Trophoblast cell (in vitro differentiated cells and primary cell): ENCODE data around the gene TOM1L2.

Source experiments
- DNase-seq, 2 donors: peaks; one replicate each; pipeline ENCODE4 v3.0.0-alpha.2; 2016
- H2AFZ ChIP-seq: 2 replicates; pipeline ENCODE4 v1.6.1; 2013; ENCODE audit warnings: low read length, moderate library complexity, mild to moderate bottlenecking; ENCODE audit not compliant: insufficient read depth, poor library complexity
- H2AK5ac ChIP-seq: 2 replicates; pipeline ENCODE4 v1.6.1; 2013; ENCODE audit warnings: mild to moderate bottlenecking, low read length
- H2BK120ac ChIP-seq: 2 replicates; pipeline ENCODE4 v1.6.1; 2013; ENCODE audit warnings: low read length, mild to moderate bottlenecking, moderate library complexity; ENCODE audit not compliant: insufficient read depth, poor library complexity
- H2BK12ac ChIP-seq: 2 replicates; pipeline ENCODE4 v1.6.1; 2013; ENCODE audit warnings: mild to moderate bottlenecking, low read length, moderate library complexity
- H2BK5ac ChIP-seq: 2 replicates; pipeline ENCODE4 v1.6.1; 2013; ENCODE audit warnings: low read length, low read depth, moderate library complexity, mild to moderate bottlenecking; ENCODE audit not compliant: poor library complexity
- H3K14ac ChIP-seq: 2 replicates; pipeline ENCODE4 v1.6.1; 2013; ENCODE audit warnings: mild to moderate bottlenecking, low read length
- H3K18ac ChIP-seq: 2 replicates; pipeline ENCODE4 v1.6.1; 2013; ENCODE audit warnings: mild to moderate bottlenecking, low read length
- H3K23ac ChIP-seq: 2 replicates; pipeline ENCODE4 v1.6.1; 2013; ENCODE audit warnings: low read length
- H3K27ac ChIP-seq: 2 replicates; pipeline ENCODE4 v1.5.1; 2013; ENCODE audit warnings: low read depth, mild to moderate bottlenecking, inconsistent platforms, low read length, moderate library complexity
- H3K27me3 ChIP-seq: 2 replicates; pipeline ENCODE4 v1.6.1; 2013; ENCODE audit warnings: inconsistent platforms, mild to moderate bottlenecking, low read length, moderate library complexity; ENCODE audit not compliant: insufficient read depth
- H3K36me3 ChIP-seq, 2 experiments: 1 replicate in 1 of 2; 2 replicates in 1 of 2; pipeline ENCODE4 v1.6.1; 2013; ENCODE audit warnings: low read length in 2 of 2, mild to moderate bottlenecking in 2 of 2, moderate library complexity in 1 of 2; ENCODE audit not compliant: insufficient read depth in 2 of 2, control insufficient read depth in 1 of 2
- H3K4ac ChIP-seq: 2 replicates; pipeline ENCODE4 v1.6.1; 2013; ENCODE audit warnings: low read depth, mild to moderate bottlenecking, low read length, moderate library complexity
- H3K4me1 ChIP-seq, 2 experiments: 1 replicate in 1 of 2; 2 replicates in 1 of 2; pipeline ENCODE4 v1.6.1; 2013; ENCODE audit warnings: low read length in 2 of 2, mild to moderate bottlenecking in 2 of 2, moderate library complexity in 1 of 2; ENCODE audit not compliant: insufficient read depth in 2 of 2, control insufficient read depth in 1 of 2
- H3K4me2 ChIP-seq: 2 replicates; pipeline ENCODE4 v1.6.1; 2013; ENCODE audit warnings: inconsistent platforms, mild to moderate bottlenecking, low read length, moderate library complexity
- H3K4me3 ChIP-seq: 2 replicates; pipeline ENCODE4 v1.5.1; 2013; ENCODE audit warnings: mild to moderate bottlenecking, low read depth, low read length, inconsistent platforms
- H3K79me1 ChIP-seq: one replicate; pipeline ENCODE4 v1.6.1; 2013; ENCODE audit warnings: low read length
- H3K79me2 ChIP-seq: 2 replicates; pipeline ENCODE4 v1.6.1; 2013; ENCODE audit warnings: low read length, mild to moderate bottlenecking; ENCODE audit not compliant: control insufficient read depth, insufficient read depth, poor library complexity
- H3K9ac ChIP-seq: 2 replicates; pipeline ENCODE4 v1.6.1; 2013; ENCODE audit warnings: mild to moderate bottlenecking, low read length
- H3K9me3 ChIP-seq: 2 replicates; pipeline ENCODE4 v1.6.1; 2013; ENCODE audit warnings: low read depth, mild to moderate bottlenecking, control low read depth, inconsistent platforms, low read length; ENCODE audit not compliant: insufficient read depth
- H4K12ac ChIP-seq: 2 replicates; pipeline ENCODE4 v1.6.1; 2013; ENCODE audit warnings: low read depth, mild to moderate bottlenecking, low read length, moderate library complexity
- H4K8ac ChIP-seq: 2 replicates; pipeline ENCODE4 v1.6.1; 2013; ENCODE audit warnings: low read depth, mild to moderate bottlenecking, low read length, moderate library complexity
- H4K91ac ChIP-seq: one replicate; pipeline ENCODE4 v1.6.1; 2013; ENCODE audit warnings: low read depth, mild to moderate bottlenecking, low read length, moderate library complexity
- WGBS: extraction: QIAGEN DNeasy Blood & Tissue Kit; methylation state at CpG from one replicate; pipeline ENCODE4 v1.1.7; 2013; ENCODE audit warnings: missing lambda C conversion rate; ENCODE audit not compliant: insufficient read length, insufficient coverage; ENCODE audit errors: extremely low coverage; 5-methylcytosine and 5-hydroxymethylcytosine counted together

TOM1L2 gene

DNA sequence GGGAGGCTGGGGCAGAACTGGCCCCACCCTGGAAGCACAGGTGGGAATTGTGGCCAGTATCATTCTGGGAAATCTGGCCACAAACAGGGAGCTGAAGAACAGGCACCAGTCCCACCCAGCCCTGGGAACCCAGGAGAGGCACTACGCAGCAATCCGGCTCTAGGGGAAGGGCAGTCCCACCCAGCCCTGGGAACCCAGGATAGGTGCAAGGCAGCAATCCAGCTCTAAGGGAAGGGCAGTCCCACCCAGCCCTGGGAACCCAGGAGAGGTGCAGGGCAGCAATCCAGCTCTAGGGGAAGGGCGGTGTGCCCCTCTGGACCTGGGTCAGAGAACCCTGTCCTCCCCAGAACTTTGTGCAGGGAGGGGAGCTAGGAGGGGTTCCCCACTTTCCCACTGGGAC lies 7.6 kb upstream of the TOM1L2 start:
- no peak overlapping the region for H4K12ac ChIP-seq
- H3K27me3 ChIP-seq, result no peaks in the 10 kb centered on the region
- no peak overlapping the region for H3K14ac ChIP-seq
- H4K8ac ChIP-seq, result no peak overlapping the region
- DNase-seq, result no peak
- no peaks in the 10 kb centered on the region for H3K36me3 ChIP-seq
- no peak overlapping the region for H3K23ac ChIP-seq
- no CpG with 5 or more reads among the region's 3 CpGs for WGBS
- H3K27ac ChIP-seq, result no peak overlapping the region
- H3K79me1 ChIP-seq, result no peaks in the 10 kb centered on the region
- H2BK12ac ChIP-seq, result no peak overlapping the region
- no peak overlapping the region for H3K18ac ChIP-seq
- no peaks in the 10 kb centered on the region for H3K79me2 ChIP-seq
- no peak overlapping the region for H4K91ac ChIP-seq
- H2BK120ac ChIP-seq, result no peak overlapping the region
- no peak overlapping the region for H3K4ac ChIP-seq
- no peaks in the 10 kb centered on the region for H3K4me1 ChIP-seq
- no peak overlapping the region for H3K4me2 ChIP-seq
- no peak overlapping the region for H2AFZ ChIP-seq
- no peak overlapping the region for H3K9ac ChIP-seq
- H2BK5ac ChIP-seq, result no peak overlapping the region
- no peak overlapping the region for H3K4me3 ChIP-seq
- H3K9me3 ChIP-seq, result no peaks in the 10 kb centered on the region
- H2AK5ac ChIP-seq, result no peak overlapping the region

GRCh38 chr17:17978481-17979424 lies 6.6 kb upstream of the TOM1L2 start:
- 100% methylated on average over 1 of the region's 14 CpGs for WGBS
- no peak overlapping the region for H3K18ac ChIP-seq
- no peaks in the 10 kb centered on the region for H3K9me3 ChIP-seq
- H2BK12ac ChIP-seq, result no peak overlapping the region
- no peak overlapping the region for H3K4ac ChIP-seq
- H4K8ac ChIP-seq, result no peak overlapping the region
- H3K27me3 ChIP-seq, result no peaks in the 10 kb centered on the region
- no peak overlapping the region for H2AK5ac ChIP-seq
- H4K12ac ChIP-seq, result no peak overlapping the region
- H3K9ac ChIP-seq, result no peak overlapping the region
- H3K36me3 ChIP-seq, result no peaks in the 10 kb centered on the region
- no peaks in the 10 kb centered on the region for H3K79me2 ChIP-seq
- H3K4me2 ChIP-seq, result no peak overlapping the region
- H2BK5ac ChIP-seq, result no peak overlapping the region
- no peak overlapping the region for H2AFZ ChIP-seq
- no peak overlapping the region for H4K91ac ChIP-seq
- DNase-seq, result no peak
- no peaks in the 10 kb centered on the region for H3K79me1 ChIP-seq
- H3K23ac ChIP-seq, result no peak overlapping the region
- no peak overlapping the region for H3K27ac ChIP-seq
- no peak overlapping the region for H2BK120ac ChIP-seq
- H3K14ac ChIP-seq, result no peak overlapping the region
- no peaks in the 10 kb centered on the region for H3K4me1 ChIP-seq
- H3K4me3 ChIP-seq, result no peak overlapping the region

DNA sequence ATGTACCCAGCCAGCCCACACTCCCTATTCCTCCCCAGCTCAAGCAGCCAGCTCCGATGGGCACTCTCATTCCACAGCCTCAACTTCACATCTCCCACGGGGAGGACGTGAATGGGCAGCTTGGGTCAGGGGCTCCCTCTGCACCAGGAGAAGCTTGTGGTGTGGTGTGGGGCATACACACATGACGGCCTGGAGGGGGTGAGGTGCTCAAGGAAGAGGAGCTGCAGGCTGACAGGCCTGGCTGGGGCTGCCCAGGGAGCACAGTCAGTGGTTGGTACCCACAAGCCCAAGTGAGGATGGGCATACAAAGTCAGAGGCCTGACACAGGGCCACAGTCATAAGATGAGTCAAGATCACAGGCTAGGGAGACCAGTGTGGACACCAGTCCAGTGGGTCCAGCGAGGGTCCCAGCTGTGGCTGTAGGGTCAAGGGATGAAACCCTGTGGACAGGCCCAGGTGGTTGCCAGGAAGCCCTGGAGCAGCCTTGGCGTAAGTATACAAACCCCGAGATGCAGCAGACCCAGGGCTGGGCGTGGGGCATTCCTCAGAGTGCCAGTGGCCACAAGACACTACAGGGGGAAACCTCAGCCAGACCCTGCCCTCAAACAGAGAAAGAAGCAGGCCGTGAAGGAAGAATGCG lies 4.9 kb upstream of the TOM1L2 start:
- H2AK5ac ChIP-seq, result no peak overlapping the region
- no peak overlapping the region for H3K4me3 ChIP-seq
- H3K23ac ChIP-seq, result no peak overlapping the region
- H3K79me2 ChIP-seq, result peaks cover under 1% of the 10 kb centered on the region
- no CpG with 5 or more reads among the region's 10 CpGs for WGBS
- no peak overlapping the region for H2AFZ ChIP-seq
- no peak overlapping the region for H2BK120ac ChIP-seq
- H3K14ac ChIP-seq, result no peak overlapping the region
- no peak overlapping the region for H2BK12ac ChIP-seq
- no peak overlapping the region for H3K9ac ChIP-seq
- H3K4me2 ChIP-seq, result no peak overlapping the region
- H3K18ac ChIP-seq, result no peak overlapping the region
- no peak overlapping the region for H3K27ac ChIP-seq
- no peak overlapping the region for H4K12ac ChIP-seq
- DNase-seq, result no peak
- no peak overlapping the region for H4K91ac ChIP-seq
- no peaks in the 10 kb centered on the region for H3K4me1 ChIP-seq
- peaks cover under 1% of the 10 kb centered on the region for H3K79me1 ChIP-seq
- no peaks in the 10 kb centered on the region for H3K9me3 ChIP-seq
- H3K36me3 ChIP-seq, result no peaks in the 10 kb centered on the region
- H3K4ac ChIP-seq, result no peak overlapping the region
- H3K27me3 ChIP-seq, result no peaks in the 10 kb centered on the region
- H2BK5ac ChIP-seq, result no peak overlapping the region
- no peak overlapping the region for H4K8ac ChIP-seq

- DNase-seq, result no peak
- H4K91ac ChIP-seq, result no peak overlapping the region
- no peaks in the 10 kb centered on the region for H3K27me3 ChIP-seq
- no peak overlapping the region for H2AFZ ChIP-seq
- H3K9ac ChIP-seq, result no peak overlapping the region
- H3K4ac ChIP-seq, result no peak overlapping the region
- no peak overlapping the region for H2BK12ac ChIP-seq
- H3K18ac ChIP-seq, result no peak overlapping the region
- H3K4me3 ChIP-seq, result no peak overlapping the region
- H3K14ac ChIP-seq, result no peak overlapping the region
- H3K4me1 ChIP-seq, result peaks cover 8 to 9% of the 10 kb centered on the region in 2 experiments
- peaks cover 7% of the 10 kb centered on the region for H3K79me2 ChIP-seq
- no peaks in the 10 kb centered on the region for H3K36me3 ChIP-seq
- no peak overlapping the region for H2BK120ac ChIP-seq
- WGBS, result no CpG with 5 or more reads among the region's 8 CpGs
- no peak overlapping the region for H3K23ac ChIP-seq
- no peak overlapping the region for H4K8ac ChIP-seq
- peaks cover 4% of the 10 kb centered on the region for H3K79me1 ChIP-seq
- H2BK5ac ChIP-seq, result no peak overlapping the region
- H2AK5ac ChIP-seq, result no peak overlapping the region
- no peaks in the 10 kb centered on the region for H3K9me3 ChIP-seq
- H4K12ac ChIP-seq, result no peak overlapping the region
- H3K27ac ChIP-seq, result no peak overlapping the region
- no peak overlapping the region for H3K4me2 ChIP-seq
Observed at GRCh38 chr17:17975436-17975835, 3.2 kb upstream of the TOM1L2 start.
